Adrenal gland (tissue), 12 donors: Measurements from ENCODE around the gene TRIL. TPM values are rescaled to one million over a fixed set of nuclear protein-coding genes. Genes with fewer than 3 reads are reported as not detected.

ENCODE experiments used
- DNase-seq, 7 donors: peaks; one replicate each; pipeline ENCODE4 v3.0.0-alpha.2; 2019 to 2020
- H3K27ac ChIP-seq, 5 donors: fragments of 200-600 bp; sonication (generic) in 4 of 5; 1 replicate in 3 of 5; 2 replicates in 2 of 5; pipeline versions ENCODE4 v1.5.1 to v1.8.0; 2016 to 2020; ENCODE audit warnings: mild to moderate bottlenecking in 1 of 5
- H3K27me3 ChIP-seq: fragments of 200-600 bp; 2 replicates; pipeline ENCODE4 v1.8.0; 2021
- H3K36me3 ChIP-seq, 2 donors: fragments of 200-600 bp; replicated peaks in 1 of 2; 1 replicate in 1 of 2; 2 replicates in 1 of 2; pipeline versions ENCODE4 v1.5.1 to v1.8.0; 2018 to 2022
- H3K4me1 ChIP-seq, 2 donors: fragments of 200-600 bp; replicated peaks in 1 of 2; 1 replicate in 1 of 2; 2 replicates in 1 of 2; pipeline versions ENCODE4 v1.5.1 to v1.8.0; 2018 to 2021
- H3K4me3 ChIP-seq, 4 donors: fragments of 200-600 bp; sonication (generic) in 3 of 4; one replicate each; pipeline ENCODE4 v1.5.1; 2016 to 2018
- H3K9me3 ChIP-seq, 3 donors: fragments of 200-600 bp; sonication (generic) in 1 of 3; replicated peaks in 1 of 3; 1 replicate in 2 of 3; 2 replicates in 1 of 3; pipeline versions ENCODE4 v1.5.1 to v1.8.0; 2016 to 2021
- POLR2A ChIP-seq, 2 donors: fragments of 450-650 bp; IDR thresholded peaks; one replicate each; pipeline ENCODE4 v1.6.1; 2017; ENCODE audit warnings: antibody characterized with exemption in 2 of 2, mild to moderate bottlenecking in 2 of 2, moderate library complexity in 1 of 2
- WGBS, 4 donors: extraction: QIAGEN DNeasy Blood & Tissue Kit in 2 of 4; methylation state at CpG; one replicate each; pipeline versions ENCODE4 v1.1.5 to v1.1.7; 2013 to 2017; 5-methylcytosine and 5-hydroxymethylcytosine counted together
- intact Hi-C, 2 donors: fragments of 100-400 bp; cut with DNase I; formaldehyde crosslinking; loops; one replicate each; pipeline versions ENCODE4 v1.14.1 to v1.15.0; 2022 to 2023
- polyA plus RNA-seq, 3 donors: library from polyadenylated mRNA; stranded (reverse); fragments of 200-250 nt in 2 of 3; fragments of 350-450 nt in 1 of 3; fragmentation: Illumina TruSeq in 1 of 3; extraction: RNeasy Lipid Tissue Mini Kit (QIAGEN cat#74804) in 1 of 3; gene quantifications; one replicate each; pipeline ENCODE4 v1.2.3, GENCODE V29; 2013 to 2014
- total RNA-seq, 9 donors: library from RNA; depleted of rRNA in 4 of 9; stranded (reverse); fragments of >200 nt in 4 of 9; fragments of 120-200 nt in 1 of 9; fragmentation: NEBNext Ultra II Directional in 1 of 9; extraction: Animal tissue kit (Norgen Biotek cat#: 25700) in 1 of 9; gene quantifications; one replicate each; pipeline versions ENCODE4 v1.1.0 to v1.2.4, GENCODE V29; 2013 to 2023
- TF ChIP-seq, protein P1 (sequence below), 6 experiments: fragments of 450-650 bp in 4 of 6; fragments of 200-600 bp in 2 of 6; sonication (generic) in 1 of 6; IDR thresholded peaks; 1 replicate in 5 of 6; 2 replicates in 1 of 6; pipeline versions ENCODE4 v1.5.1 to v1.8.0; 2016 to 2021; ENCODE audit warnings: antibody characterized with exemption in 6 of 6, mild to moderate bottlenecking in 2 of 6, moderate library complexity in 1 of 6
- donor health status: healthy with polysubstance abuse.
- donor health status: Bipolar disorder and iron deficiency.
- donor health status: DM: yes; HTN: yes; CAD: no.
- donor health status: DM: no; HTN: no; CAD: no.
- donor health status: DM: no; HTN: no; CAD: no.
- donor health status: DM: yes; HTN: yes; CAD: no.

Gene TRIL
- total and polyA plus RNA-seq, 12 donors, result 1.3 to 17.1 (median 5.1) TPM

- no peaks in the 10 kb centered on the region for H3K36me3 ChIP-seq
- H3K4me3 ChIP-seq, result no peak overlapping the region
- 53 to 74% (median 59%) methylated on average over 1 of the region's 1 CpG for WGBS, 4 donors
- no peaks in the 10 kb centered on the region for H3K4me1 ChIP-seq
- no peak overlapping the region for H3K27ac ChIP-seq
- DNase-seq, result no peak
- intact Hi-C loops, result no loop called here
- TF ChIP-seq, protein P1, sequence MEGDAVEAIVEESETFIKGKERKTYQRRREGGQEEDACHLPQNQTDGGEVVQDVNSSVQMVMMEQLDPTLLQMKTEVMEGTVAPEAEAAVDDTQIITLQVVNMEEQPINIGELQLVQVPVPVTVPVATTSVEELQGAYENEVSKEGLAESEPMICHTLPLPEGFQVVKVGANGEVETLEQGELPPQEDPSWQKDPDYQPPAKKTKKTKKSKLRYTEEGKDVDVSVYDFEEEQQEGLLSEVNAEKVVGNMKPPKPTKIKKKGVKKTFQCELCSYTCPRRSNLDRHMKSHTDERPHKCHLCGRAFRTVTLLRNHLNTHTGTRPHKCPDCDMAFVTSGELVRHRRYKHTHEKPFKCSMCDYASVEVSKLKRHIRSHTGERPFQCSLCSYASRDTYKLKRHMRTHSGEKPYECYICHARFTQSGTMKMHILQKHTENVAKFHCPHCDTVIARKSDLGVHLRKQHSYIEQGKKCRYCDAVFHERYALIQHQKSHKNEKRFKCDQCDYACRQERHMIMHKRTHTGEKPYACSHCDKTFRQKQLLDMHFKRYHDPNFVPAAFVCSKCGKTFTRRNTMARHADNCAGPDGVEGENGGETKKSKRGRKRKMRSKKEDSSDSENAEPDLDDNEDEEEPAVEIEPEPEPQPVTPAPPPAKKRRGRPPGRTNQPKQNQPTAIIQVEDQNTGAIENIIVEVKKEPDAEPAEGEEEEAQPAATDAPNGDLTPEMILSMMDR (IDR thresholded peaks at IDR 0.05), result no peak
- TF ChIP-seq POLR2A (IDR thresholded peaks at IDR 0.05), result no peak
- H3K9me3 ChIP-seq, result no peaks in the 10 kb centered on the region
- no peaks in the 10 kb centered on the region for H3K27me3 ChIP-seq
These were observed 47.3 kb upstream of the TRIL start for GRCh38 chr7:29005406-29005805.

GRCh38 chr7:29003703-29004102 lies 45.6 kb upstream of the TRIL start:
- no peaks in the 10 kb centered on the region for H3K9me3 ChIP-seq
- H3K27me3 ChIP-seq, result no peaks in the 10 kb centered on the region
- H3K27ac ChIP-seq, result no peak overlapping the region
- no peaks in the 10 kb centered on the region for H3K36me3 ChIP-seq
- H3K4me1 ChIP-seq, result peaks cover 0 to 1% of the 10 kb centered on the region in 2 donors
- DNase-seq, result no peak
- no peak overlapping the region for H3K4me3 ChIP-seq
- 86 to 94% (median 91%) methylated on average over 2 to 5 of the region's 5 CpGs for WGBS, 4 donors
- no peak for TF ChIP-seq POLR2A (IDR thresholded peaks at IDR 0.05)
- TF ChIP-seq, protein P1 (IDR thresholded peaks at IDR 0.05), result no peak
- intact Hi-C loops, result no loop called here

DNA sequence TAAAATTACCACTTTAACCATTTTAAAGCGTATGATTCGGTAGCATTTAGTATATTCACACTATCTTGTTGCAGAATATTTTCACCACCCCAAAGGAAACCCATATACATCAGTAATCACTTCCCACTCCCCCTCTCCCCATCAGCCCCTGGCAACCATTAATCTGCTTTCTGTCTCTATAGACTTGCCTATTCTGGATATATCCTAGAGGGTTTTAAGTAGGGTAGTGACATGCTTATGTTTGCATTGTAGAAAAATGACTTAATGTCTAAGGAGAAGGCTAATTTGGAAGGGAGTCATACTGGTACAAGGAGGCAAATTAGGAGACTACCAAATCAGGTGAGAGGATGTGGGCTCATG lies 42.6 kb upstream of the TRIL start:
- Histone ChIP-seq H3K27ac (no peak overlapping the region), H3K4me3 (no peak overlapping the region), H3K4me1 (peaks cover 0 to 16% of the 10 kb centered on the region in 2 donors), H3K27me3 (no peaks in the 10 kb centered on the region), H3K36me3 (no peaks in the 10 kb centered on the region), H3K9me3 (no peaks in the 10 kb centered on the region)
- intact Hi-C loops, result no loop called here
- DNase-seq, result no peak
- TF ChIP-seq, protein P1 (IDR thresholded peaks at IDR 0.05), result no peak
- TF ChIP-seq POLR2A (IDR thresholded peaks at IDR 0.05), result no peak
- WGBS, 4 donors, result 84 to 98% (median 90%) methylated on average over 2 of the region's 2 CpGs

- H3K27ac ChIP-seq, result no peak overlapping the region
- intact Hi-C loops, result no loop called here
- no peaks in the 10 kb centered on the region for H3K27me3 ChIP-seq
- no peaks in the 10 kb centered on the region for H3K9me3 ChIP-seq
- peaks cover 0 to 16% of the 10 kb centered on the region in 2 donors for H3K4me1 ChIP-seq
- no peak overlapping the region for H3K4me3 ChIP-seq
- H3K36me3 ChIP-seq, result no peaks in the 10 kb centered on the region
- DNase-seq, result no peak
- 71 to 82% (median 79%) methylated on average over 12 of the region's 12 CpGs for WGBS, 4 donors
- no peak for TF ChIP-seq POLR2A (IDR thresholded peaks at IDR 0.05)
- TF ChIP-seq, protein P1 (IDR thresholded peaks at IDR 0.05), result no peak
These were observed 42.0 kb upstream of the TRIL start for GRCh38 chr7:28999895-29000716.
